GM23248 (cell line): ENCODE data around the gene HNRNPM. TPM values are rescaled to one million over a fixed set of nuclear protein-coding genes. Genes with fewer than 3 reads are reported as not detected.

Experiments
- DNase-seq: peaks from one replicate; pipeline ENCODE4 v3.0.0-alpha.2; 2015
- H2AFZ ChIP-seq: fragments of 200-600 bp; sonication (generic); 2 replicates; pipeline ENCODE4 v1.6.1; 2016; ENCODE audit warnings: antibody characterized with exemption
- H3F3A ChIP-seq: fragments of 200-600 bp; sonication (generic); 2 replicates; pipeline ENCODE4 v1.6.1; 2016; ENCODE audit warnings: mild to moderate bottlenecking, antibody characterized with exemption, mixed run types; ENCODE audit not compliant: insufficient read depth
- H3K27ac ChIP-seq: fragments of 200-600 bp; sonication (generic); 2 replicates; pipeline ENCODE4 v1.5.1; 2016; ENCODE audit warnings: mild to moderate bottlenecking
- H3K27me3 ChIP-seq: fragments of 200-600 bp; sonication (generic); replicated peaks from 2 replicates; pipeline ENCODE4 v1.6.1; 2016; ENCODE audit warnings: mild to moderate bottlenecking; ENCODE audit not compliant: insufficient read depth
- H3K36me3 ChIP-seq: fragments of 200-600 bp; sonication (generic); 2 replicates; pipeline ENCODE4 v1.6.1; 2016; ENCODE audit warnings: low read depth, mild to moderate bottlenecking
- H3K4me1 ChIP-seq: fragments of 200-600 bp; sonication (generic); 2 replicates; pipeline ENCODE4 v1.6.1; 2016; ENCODE audit warnings: mild to moderate bottlenecking; ENCODE audit not compliant: insufficient read depth
- H3K4me2 ChIP-seq: fragments of 200-600 bp; sonication (generic); one replicate; pipeline ENCODE4 v1.6.1; 2016; ENCODE audit warnings: mild to moderate bottlenecking; ENCODE audit not compliant: unreplicated experiment
- H3K4me3 ChIP-seq: fragments of 200-600 bp; sonication (generic); 2 replicates; pipeline ENCODE4 v1.5.1; 2016; ENCODE audit warnings: mild to moderate bottlenecking
- H3K79me2 ChIP-seq: fragments of 200-600 bp; sonication (generic); 2 replicates; pipeline ENCODE4 v1.6.1; 2016; ENCODE audit warnings: mild to moderate bottlenecking; ENCODE audit not compliant: insufficient read depth
- H3K9ac ChIP-seq: fragments of 200-600 bp; sonication (generic); 2 replicates; pipeline ENCODE4 v1.6.1; 2016; ENCODE audit warnings: mild to moderate bottlenecking
- H3K9me2 ChIP-seq: fragments of 200-600 bp; sonication (generic); 2 replicates; pipeline ENCODE4 v1.6.1; 2016; ENCODE audit warnings: mixed run types, mild to moderate bottlenecking, moderate library complexity; ENCODE audit not compliant: insufficient read depth
- H3K9me3 ChIP-seq: fragments of 200-600 bp; sonication (generic); one replicate; pipeline ENCODE4 v1.6.1; 2017; ENCODE audit warnings: low read depth
- H4K20me1 ChIP-seq: fragments of 200-600 bp; sonication (generic); 2 replicates; pipeline ENCODE4 v1.6.0; 2016; ENCODE audit not compliant: insufficient read depth
- EZH2 ChIP-seq: fragments of 200-600 bp; sonication (generic); IDR thresholded peaks from 2 replicates; pipeline ENCODE4 v1.6.1; 2018; ENCODE audit warnings: antibody characterized with exemption, mild to moderate bottlenecking; ENCODE audit not compliant: insufficient read depth, poor library complexity, severe bottlenecking
- EZH2phosphoT487 ChIP-seq: fragments of 200-600 bp; sonication (generic); IDR thresholded peaks from 2 replicates; pipeline ENCODE4 v1.6.1; 2018; ENCODE audit warnings: antibody characterized with exemption, moderate library complexity, mild to moderate bottlenecking, low read depth; ENCODE audit not compliant: insufficient read depth
- WGBS, 2 experiments: methylation state at CpG; one replicate each; pipeline ENCODE4 v1.1.6; 2015 to 2017; ENCODE audit warnings: low lambda C conversion rate in 2 of 2, low coverage in 1 of 2; ENCODE audit errors: missing lambda C conversion rate in 2 of 2; 5-methylcytosine and 5-hydroxymethylcytosine counted together
- in situ Hi-C: fragments of 300-500 bp; cut with MboI; formaldehyde crosslinking; loops from 2 replicates; pipeline ENCODE4 v1.15.0; 2020
- polyA plus RNA-seq: library from polyadenylated mRNA; unstranded; fragments of >200 nt; fragmentation: Nextera tagmentation; extraction: Ambion mirVana; gene quantifications from 2 replicates; pipeline ENCODE4 v1.2.1, GENCODE V29; 2016
- total RNA-seq: library from RNA; depleted of rRNA; stranded (reverse); fragments of >200 nt; shearing (Covaris generic); gene quantifications from 2 replicates; pipeline ENCODE4 v1.2.3, GENCODE V29; 2014

Gene HNRNPM
- total and polyA plus RNA-seq, 2 experiments from 2014 or later, result 71.0 to 116 TPM

- no peaks in the 10 kb centered on the region for H3K9me2 ChIP-seq
- H3K9ac ChIP-seq, result no peak overlapping the region
- no peaks in the 10 kb centered on the region for H3K36me3 ChIP-seq
- H3K9me3 ChIP-seq, result no peaks in the 10 kb centered on the region
- no peak for TF ChIP-seq EZH2phosphoT487
- H3K27ac ChIP-seq, result no peak overlapping the region
- 81 to 87% methylated on average over 7 of the region's 7 CpGs for WGBS, 2 experiments
- no peak overlapping the region for H3K4me3 ChIP-seq
- no peak for DNase-seq
- H3K4me1 ChIP-seq, result peaks cover 12% of the 10 kb centered on the region; the same call in 1 of the 2 replicates
- H3K79me2 ChIP-seq, result no peaks in the 10 kb centered on the region
- H3K4me2 ChIP-seq, result no peak overlapping the region
- no peak overlapping the region for H2AFZ ChIP-seq
- H3F3A ChIP-seq, result peaks cover 7% of the 10 kb centered on the region; the same call in 1 of the 2 replicates
- H3K27me3 ChIP-seq, result no peaks in the 10 kb centered on the region
- no peaks in the 10 kb centered on the region for H4K20me1 ChIP-seq
- in situ Hi-C loops, result no loop called here
These were observed 18.5 kb upstream of the HNRNPM start for GRCh38 chr19:8426283-8426682.

- Histone ChIP-seq H3K27me3 (no peaks in the 10 kb centered on the region), H3K4me1 (peaks cover 3% of the 10 kb centered on the region; the same call in 1 of the 2 replicates), H3K27ac (no peak overlapping the region), H3K36me3 (no peaks in the 10 kb centered on the region), H3K9ac (no peak overlapping the region), H3K9me3 (no peaks in the 10 kb centered on the region), H3K4me2 (no peak overlapping the region), H3K79me2 (no peaks in the 10 kb centered on the region), H3F3A (no peaks in the 10 kb centered on the region), H2AFZ (no peak overlapping the region), H4K20me1 (no peaks in the 10 kb centered on the region), H3K4me3 (no peak overlapping the region), H3K9me2 (no peaks in the 10 kb centered on the region)
- 77 to 96% methylated on average over 5 to 6 of the region's 6 CpGs for WGBS, 2 experiments
- in situ Hi-C loops, result no loop called here
- DNase-seq, result no peak
- TF ChIP-seq EZH2, result no peak
- no peak for TF ChIP-seq EZH2phosphoT487
These were observed 15.7 kb upstream of the HNRNPM start for GRCh38 chr19:8429044-8429443.

GRCh38 chr19:8429826-8430225 is 14.9 kb upstream of the HNRNPM start:
- Histone ChIP-seq H3K4me1 (no peaks in the 10 kb centered on the region), H3K9me2 (no peaks in the 10 kb centered on the region), H3F3A (no peaks in the 10 kb centered on the region), H3K36me3 (no peaks in the 10 kb centered on the region), H3K79me2 (no peaks in the 10 kb centered on the region), H3K4me2 (no peak overlapping the region), H3K4me3 (no peak overlapping the region), H2AFZ (no peak overlapping the region), H3K9me3 (no peaks in the 10 kb centered on the region), H3K9ac (no peak overlapping the region), H4K20me1 (no peaks in the 10 kb centered on the region), H3K27ac (no peak overlapping the region), H3K27me3 (no peaks in the 10 kb centered on the region)
- DNase-seq, result no peak
- WGBS, 2 experiments, result 94 to 97% methylated on average over 6 of the region's 6 CpGs
- TF ChIP-seq EZH2phosphoT487, result no peak
- no peak for TF ChIP-seq EZH2
- in situ Hi-C loops, result no loop called here

- no peak overlapping the region for H2AFZ ChIP-seq
- no peak for DNase-seq
- no peak overlapping the region for H3K4me3 ChIP-seq
- H3F3A ChIP-seq, result no peaks in the 10 kb centered on the region
- no peaks in the 10 kb centered on the region for H3K36me3 ChIP-seq
- in situ Hi-C loops, result no loop called here
- TF ChIP-seq EZH2phosphoT487, result no peak
- no peak for TF ChIP-seq EZH2
- no peak overlapping the region for H3K4me2 ChIP-seq
- H3K27me3 ChIP-seq, result no peaks in the 10 kb centered on the region
- no peaks in the 10 kb centered on the region for H3K9me3 ChIP-seq
- no peaks in the 10 kb centered on the region for H3K9me2 ChIP-seq
- no peaks in the 10 kb centered on the region for H4K20me1 ChIP-seq
- no peak overlapping the region for H3K9ac ChIP-seq
- H3K4me1 ChIP-seq, result no peaks in the 10 kb centered on the region
- 90% methylated on average over 20 of the region's 20 CpGs for WGBS, 2 experiments
- H3K27ac ChIP-seq, result no peak overlapping the region
- H3K79me2 ChIP-seq, result no peaks in the 10 kb centered on the region
These were observed 14.1 kb upstream of the HNRNPM start for GRCh38 chr19:8430650-8431049.

- TF ChIP-seq EZH2, result no peak
- DNase-seq, result no peak
- Histone ChIP-seq H3K9me3 (no peaks in the 10 kb centered on the region), H3K27ac (no peak overlapping the region), H2AFZ (no peak overlapping the region), H3K9ac (no peak overlapping the region), H3K4me2 (no peak overlapping the region), H3K79me2 (no peaks in the 10 kb centered on the region), H4K20me1 (no peaks in the 10 kb centered on the region), H3K27me3 (no peaks in the 10 kb centered on the region), H3K4me3 (no peak overlapping the region), H3K9me2 (no peaks in the 10 kb centered on the region), H3K4me1 (no peaks in the 10 kb centered on the region), H3F3A (no peaks in the 10 kb centered on the region), H3K36me3 (no peaks in the 10 kb centered on the region)
- WGBS, 2 experiments, result 94 to 96% methylated on average over 10 to 12 of the region's 12 CpGs
- in situ Hi-C loops, result no loop called here
These were observed 6.5 kb upstream of the HNRNPM start for GRCh38 chr19:8438236-8438635.
